Activated CD4-positive, alpha-beta T cell treated with anti-CD3 and anti-CD28 coated beads, Interleukin-2, Interleukin-4, amounts not matched to agents 100 ng/mL and 50 ng/mL, durations not matched to agents 16 hours and 8 hours (primary cell): Measurements from ENCODE around the gene RHCE.
"Not testable (repeated sequence)": the region's sequence is repeated elsewhere in the genome, so short reads cannot be mapped to it uniquely, and the experiment has no call there.

Source experiments
- DNase-seq: peaks from one replicate; pipeline ENCODE4 v3.0.0-alpha.2; 2020; ENCODE audit warnings: low spot score

RHCE gene

DNA sequence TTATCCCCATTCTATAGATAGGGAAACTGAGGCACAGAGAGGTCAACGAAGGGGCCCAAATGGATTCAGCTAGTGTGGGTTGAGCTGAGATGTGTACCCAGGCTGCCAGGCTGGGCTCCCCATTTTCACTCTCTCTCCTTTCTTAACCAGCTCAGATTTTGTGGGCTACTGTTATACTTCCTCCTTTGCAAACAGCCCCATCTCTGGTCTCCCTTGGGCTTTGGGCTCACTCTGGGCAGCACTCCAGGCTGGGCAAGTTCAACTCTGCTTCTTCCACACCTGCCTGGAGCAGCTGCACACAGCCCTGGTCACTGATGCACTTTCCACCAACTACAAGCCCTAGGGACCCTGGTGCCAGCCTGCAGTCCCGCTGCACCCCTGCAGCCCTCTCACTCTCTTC, 22.5 kb downstream of the RHCE start:
- DNase-seq: not testable (repeated sequence)

GRCh38 chr1:25397549-25397948, 23.1 kb downstream of the RHCE start:
- DNase-seq: not testable (repeated sequence)

- no peak for DNase-seq
Measured at GRCh38 chr1:25392841-25393240, 27.8 kb downstream of the RHCE start.

DNA sequence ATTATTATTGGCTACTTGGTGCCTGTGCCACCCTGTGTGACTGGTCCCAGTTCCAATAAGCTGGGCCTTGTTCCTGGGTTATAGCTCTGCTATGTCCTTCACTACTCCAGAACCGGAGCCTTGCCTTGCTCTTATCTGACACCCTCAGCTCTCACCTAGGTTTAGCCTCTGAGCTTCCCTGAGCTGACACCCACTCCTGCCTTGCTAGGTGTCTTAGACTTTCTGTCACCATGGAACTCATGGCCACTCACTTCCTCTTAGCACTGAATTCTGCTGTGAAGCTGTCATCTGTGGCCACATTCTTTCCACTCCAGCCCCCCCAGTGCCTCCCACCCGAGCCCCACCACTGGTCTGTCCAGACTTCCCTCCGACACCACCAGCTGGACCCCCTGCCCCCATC, 30.9 kb downstream of the RHCE start:
- not testable (repeated sequence) for DNase-seq

DNA sequence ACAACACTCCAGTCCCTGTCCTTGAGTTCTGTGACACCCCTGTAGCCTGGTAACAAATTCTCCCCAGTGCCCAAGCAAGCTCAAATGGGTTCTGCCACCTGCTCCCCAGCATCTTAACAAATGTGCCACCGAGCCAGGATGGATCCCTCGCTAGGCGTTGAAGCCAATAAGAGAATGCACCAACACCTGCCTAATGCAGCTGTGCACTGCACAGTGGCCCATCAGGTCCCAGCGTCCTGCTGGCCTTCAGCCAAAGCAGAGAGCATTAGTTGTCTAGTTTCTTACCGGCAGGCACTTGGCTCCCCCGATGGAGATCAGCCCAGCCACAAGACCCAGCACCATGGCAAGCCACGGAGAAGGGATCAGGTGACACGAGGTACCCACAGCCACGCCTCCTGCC, 31.9 kb downstream of the RHCE start:
- not testable (repeated sequence) for DNase-seq

DNA sequence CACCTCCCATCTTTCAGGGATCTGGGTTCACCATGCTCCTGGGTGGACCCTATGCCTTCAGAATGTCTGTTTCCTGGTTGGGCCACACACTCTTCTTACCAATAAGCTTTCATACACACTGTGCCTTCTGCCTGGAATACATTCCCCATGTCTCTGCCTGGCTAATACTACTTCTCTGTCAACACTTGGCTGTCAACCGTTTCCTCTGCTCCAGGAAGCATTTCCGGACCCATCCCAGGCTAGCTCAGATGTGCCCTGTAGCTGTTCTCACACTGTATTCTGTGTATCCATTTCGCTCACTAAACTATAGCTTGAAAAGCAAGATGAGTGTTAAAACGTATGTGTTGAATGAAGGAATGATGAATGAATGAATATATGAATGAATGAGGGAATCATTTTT, 33.5 kb downstream of the RHCE start:
- not testable (repeated sequence) for DNase-seq

DNA sequence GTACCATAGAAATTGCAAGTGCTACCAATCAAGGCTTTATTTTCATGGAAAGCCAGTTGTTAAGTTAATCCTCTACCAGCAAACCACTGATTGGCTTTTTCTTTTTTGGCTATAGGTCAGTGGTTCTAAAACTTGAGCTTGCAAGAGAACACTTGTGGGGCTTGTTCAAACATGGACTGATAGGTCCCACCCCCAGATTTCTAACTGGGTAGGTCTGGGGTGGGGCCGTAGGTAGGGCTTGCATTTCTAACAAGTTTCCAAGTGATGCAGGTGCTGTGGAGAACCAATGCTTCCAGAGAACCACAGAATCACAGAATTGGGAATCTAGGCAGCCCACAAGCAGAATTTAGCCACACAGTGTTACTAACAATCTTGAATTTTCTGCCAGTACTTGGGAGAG, 36.8 kb downstream of the RHCE start:
- DNase-seq: not testable (repeated sequence)

GRCh38 chr1:25383090-25383489, 37.5 kb downstream of the RHCE start:
- DNase-seq: not testable (repeated sequence)

DNA sequence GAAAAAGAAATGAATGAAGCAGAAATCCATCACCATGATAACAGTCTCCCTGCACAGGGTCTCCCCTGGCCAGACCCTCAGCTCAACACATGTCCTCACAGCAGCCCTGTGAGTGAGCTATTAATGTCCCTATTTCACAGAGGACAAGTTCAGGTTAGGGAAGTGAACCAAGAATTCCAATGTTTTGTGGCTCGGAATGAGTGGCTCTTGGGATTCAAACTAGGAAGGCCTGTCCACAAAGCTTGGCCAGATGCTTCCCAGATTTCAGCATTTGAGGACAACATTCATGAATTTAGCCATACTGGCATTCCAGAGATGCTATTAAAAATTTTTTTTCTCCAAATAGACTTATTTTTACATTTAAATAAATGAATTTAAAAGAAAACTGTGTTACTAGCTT, 38.1 kb downstream of the RHCE start:
- not testable (repeated sequence) for DNase-seq

DNA sequence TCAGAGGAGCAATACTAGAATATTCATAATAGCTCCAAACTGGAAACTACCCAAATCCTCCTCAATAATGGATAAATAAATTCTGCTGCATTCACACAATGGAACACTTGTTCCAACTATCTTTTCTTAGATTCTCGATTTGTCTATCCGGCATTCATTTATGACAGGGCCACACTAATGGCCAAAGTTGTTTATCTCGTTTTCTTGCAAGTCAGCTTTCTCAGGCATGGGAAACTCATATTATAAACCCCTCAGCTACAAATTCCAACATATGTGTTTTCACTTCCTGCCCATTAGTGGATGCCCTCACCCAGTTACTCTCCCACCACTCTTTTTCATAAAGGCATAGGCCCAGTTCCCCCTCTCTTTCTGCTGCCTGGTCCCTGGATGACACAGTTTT, 42.3 kb downstream of the RHCE start:
- not testable (repeated sequence) for DNase-seq

GRCh38 chr1:25371757-25372156, 48.9 kb downstream of the RHCE start:
- not testable (repeated sequence) for DNase-seq

DNA sequence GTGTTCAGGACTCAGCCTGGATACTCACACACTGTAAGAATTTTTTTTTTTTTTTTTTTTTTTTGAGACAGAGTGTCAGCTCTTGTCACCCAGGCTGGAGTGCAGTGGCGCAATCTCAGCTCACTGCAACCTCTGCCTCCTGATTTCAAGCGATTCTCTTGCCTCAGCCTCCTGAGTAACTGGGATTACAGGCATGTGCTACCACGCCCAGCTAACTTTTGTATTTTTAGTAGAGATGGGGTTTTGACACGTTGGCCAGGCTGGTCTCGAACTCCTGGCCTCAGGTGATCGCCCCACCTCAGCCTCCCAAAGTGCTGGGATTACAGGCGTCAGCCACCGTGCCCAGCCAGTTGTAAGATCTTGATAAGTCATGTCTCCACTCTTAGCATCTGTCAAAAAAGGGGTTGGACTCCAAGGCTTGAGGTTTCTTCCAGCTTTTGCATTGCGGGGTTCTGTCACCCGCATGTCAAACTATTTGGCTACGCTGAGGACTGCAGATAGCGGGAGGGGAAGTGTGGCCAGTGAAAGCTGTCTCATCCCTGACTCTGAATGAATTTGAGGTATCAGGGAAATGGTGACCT, 50.8 kb downstream of the RHCE start:
- not testable (repeated sequence) for DNase-seq

GRCh38 chr1:25369241-25369640, 51.4 kb downstream of the RHCE start:
- no peak for DNase-seq

- not testable (repeated sequence) for DNase-seq
Measured at GRCh38 chr1:25362634-25363559, 57.7 kb downstream of the RHCE start.

GRCh38 chr1:25361901-25362300, 58.7 kb downstream of the RHCE start:
- DNase-seq: no peak

DNA sequence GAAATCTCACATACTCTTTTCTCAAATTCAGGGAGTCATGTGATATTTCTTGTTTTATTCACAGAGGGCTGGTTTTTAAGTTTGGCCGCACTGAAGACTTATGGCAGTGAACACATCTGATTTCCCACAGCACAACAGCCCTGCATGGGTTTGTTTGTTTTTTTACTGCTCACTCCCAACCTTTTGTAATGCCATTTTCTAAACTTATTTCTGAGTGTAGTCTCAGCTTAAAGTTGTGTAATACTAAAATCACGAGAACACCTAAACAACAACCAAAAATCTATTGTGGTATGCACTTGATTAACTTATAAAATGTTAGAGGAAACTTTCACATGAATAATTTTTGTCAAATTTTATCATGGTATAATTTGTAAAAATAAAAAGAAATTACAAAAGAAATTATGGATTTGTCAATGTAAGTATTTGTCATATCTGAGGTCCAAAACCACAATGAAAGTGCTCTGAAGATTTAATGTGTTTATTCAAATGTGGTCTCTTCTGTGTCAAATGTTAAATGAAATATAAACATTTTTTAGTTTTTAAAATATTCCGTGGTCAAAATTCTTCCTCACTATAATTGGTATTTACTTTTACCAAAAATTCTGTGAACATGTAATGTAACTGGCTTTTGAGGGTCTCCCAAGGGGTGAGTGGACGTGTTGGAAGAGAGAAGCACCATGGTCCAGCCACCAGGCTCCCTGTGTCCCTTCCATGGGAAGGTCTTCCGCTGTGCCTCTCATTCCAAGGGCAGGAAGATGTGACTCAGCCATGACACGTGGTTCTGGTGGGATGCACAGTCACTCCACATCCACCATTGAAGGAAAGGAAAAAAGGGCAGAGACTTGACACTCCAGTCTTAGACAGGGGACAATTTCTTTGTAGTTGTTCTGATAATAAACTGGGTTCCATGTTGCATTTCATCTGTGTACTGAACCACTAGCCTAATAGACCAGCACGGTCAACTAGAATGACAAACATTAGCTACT, 59.7 kb downstream of the RHCE start:
- no peak for DNase-seq

- no peak for DNase-seq
Measured at GRCh38 chr1:25356848-25357247, 63.8 kb downstream of the RHCE start.

DNA sequence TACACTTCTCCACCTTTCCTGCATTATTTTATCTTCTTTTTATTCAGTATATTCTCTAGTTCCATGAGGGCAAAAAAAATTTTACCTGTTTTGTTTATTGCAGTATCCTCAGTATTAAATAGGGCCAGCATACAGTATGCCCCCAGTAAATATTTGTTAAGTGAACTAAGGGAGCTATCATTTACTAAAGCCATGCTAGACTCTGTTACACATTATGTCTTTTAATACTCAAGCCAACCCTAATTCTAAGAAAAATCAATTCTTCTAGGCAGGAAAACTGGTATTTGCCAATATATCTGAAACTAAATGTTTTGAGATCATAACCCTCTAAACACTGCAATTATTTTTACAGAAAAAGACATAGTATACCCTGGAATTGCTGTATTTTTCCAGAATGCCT, 64.2 kb downstream of the RHCE start:
- DNase-seq: no peak

GRCh38 chr1:25355841-25356395, 64.7 kb downstream of the RHCE start:
- DNase-seq: no peak

GRCh38 chr1:25349606-25350005, 71.0 kb downstream of the RHCE start:
- DNase-seq: no peak

DNA sequence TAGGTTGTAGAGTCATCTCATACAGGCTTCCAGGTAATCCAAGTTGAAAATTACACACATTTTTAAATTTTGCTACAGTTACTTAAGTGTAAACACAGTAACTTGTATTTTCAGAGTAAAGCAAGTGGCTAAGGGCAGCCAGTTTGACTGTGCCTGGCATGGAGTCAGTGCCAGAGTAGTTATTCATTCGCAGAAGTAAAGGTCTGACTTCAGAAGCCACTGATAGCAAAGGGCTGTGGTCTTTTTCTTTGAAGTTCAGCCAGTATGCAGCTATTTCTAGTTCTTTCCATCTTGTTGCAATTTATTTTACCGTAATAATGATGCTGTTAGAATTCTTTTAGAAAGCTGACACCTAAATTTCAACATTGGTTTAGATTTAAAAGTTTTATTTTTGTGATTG, 73.1 kb downstream of the RHCE start:
- no peak for DNase-seq

- DNase-seq: no peak
Measured at GRCh38 chr1:25343872-25344271, 76.8 kb downstream of the RHCE start.
